GM13976 (cell line): ENCODE data around the gene RFX2.

Experiments
- DNase-seq: peaks from one replicate; pipeline ENCODE4 v3.0.0; 2012; ENCODE audit warnings: low spot score
- in situ Hi-C: fragments of 300-500 bp; cut with MboI; formaldehyde crosslinking; loops from one replicate; pipeline ENCODE4 v1.12.0; 2022; ENCODE audit warnings: low sequenced_read_pairs, mixed read lengths, inconsistent platforms; ENCODE audit not compliant: unreplicated experiment
- TF ChIP-seq, protein P1 (sequence below): IDR thresholded peaks from 2 replicates; pipeline ENCODE4 v1.5.1; 2012; ENCODE audit warnings: borderline replicate concordance, mild to moderate bottlenecking; ENCODE audit not compliant: insufficient read depth; ENCODE audit errors: extremely low read depth, missing control alignments, control extremely low read depth

RFX2 gene

DNA sequence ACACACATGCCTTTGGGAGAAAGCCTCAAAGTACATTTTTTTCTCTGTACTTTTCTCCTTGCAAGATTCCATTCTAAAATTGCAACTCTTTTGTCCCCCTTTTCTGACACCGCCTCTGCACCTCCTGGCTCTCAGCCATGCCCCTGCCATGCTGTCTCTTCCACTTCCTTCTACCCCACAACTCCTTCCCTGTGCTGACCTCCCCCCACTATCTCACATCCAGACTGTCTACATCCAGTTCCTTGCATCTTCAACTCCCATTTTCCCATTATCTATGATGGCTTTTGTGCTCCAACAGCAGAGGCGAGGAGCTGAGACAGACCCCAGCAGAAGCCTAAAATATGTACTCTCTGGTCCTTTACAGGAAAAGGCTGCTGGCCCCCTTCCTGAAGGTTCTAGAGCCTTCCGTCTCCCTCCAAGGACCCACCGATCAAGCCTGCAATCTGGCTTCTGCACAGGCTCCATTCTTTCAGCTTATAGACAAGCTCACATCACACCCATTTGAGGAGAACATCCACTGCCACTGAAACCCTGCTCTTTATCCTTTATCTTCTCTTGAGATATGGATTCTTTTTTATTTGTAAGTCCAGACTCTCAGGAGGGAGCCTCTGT, 50.2 kb downstream of the RFX2 start:
- in situ Hi-C loops, result no loop called here
- TF ChIP-seq, protein P1, sequence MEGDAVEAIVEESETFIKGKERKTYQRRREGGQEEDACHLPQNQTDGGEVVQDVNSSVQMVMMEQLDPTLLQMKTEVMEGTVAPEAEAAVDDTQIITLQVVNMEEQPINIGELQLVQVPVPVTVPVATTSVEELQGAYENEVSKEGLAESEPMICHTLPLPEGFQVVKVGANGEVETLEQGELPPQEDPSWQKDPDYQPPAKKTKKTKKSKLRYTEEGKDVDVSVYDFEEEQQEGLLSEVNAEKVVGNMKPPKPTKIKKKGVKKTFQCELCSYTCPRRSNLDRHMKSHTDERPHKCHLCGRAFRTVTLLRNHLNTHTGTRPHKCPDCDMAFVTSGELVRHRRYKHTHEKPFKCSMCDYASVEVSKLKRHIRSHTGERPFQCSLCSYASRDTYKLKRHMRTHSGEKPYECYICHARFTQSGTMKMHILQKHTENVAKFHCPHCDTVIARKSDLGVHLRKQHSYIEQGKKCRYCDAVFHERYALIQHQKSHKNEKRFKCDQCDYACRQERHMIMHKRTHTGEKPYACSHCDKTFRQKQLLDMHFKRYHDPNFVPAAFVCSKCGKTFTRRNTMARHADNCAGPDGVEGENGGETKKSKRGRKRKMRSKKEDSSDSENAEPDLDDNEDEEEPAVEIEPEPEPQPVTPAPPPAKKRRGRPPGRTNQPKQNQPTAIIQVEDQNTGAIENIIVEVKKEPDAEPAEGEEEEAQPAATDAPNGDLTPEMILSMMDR, result no peak
- no peak for DNase-seq

- in situ Hi-C loops, result no loop called here
- no peak for DNase-seq
- TF ChIP-seq, protein P1, result no peak
Measured at GRCh38 chr19:6059396-6059947, 50.8 kb downstream of the RFX2 start.

DNA sequence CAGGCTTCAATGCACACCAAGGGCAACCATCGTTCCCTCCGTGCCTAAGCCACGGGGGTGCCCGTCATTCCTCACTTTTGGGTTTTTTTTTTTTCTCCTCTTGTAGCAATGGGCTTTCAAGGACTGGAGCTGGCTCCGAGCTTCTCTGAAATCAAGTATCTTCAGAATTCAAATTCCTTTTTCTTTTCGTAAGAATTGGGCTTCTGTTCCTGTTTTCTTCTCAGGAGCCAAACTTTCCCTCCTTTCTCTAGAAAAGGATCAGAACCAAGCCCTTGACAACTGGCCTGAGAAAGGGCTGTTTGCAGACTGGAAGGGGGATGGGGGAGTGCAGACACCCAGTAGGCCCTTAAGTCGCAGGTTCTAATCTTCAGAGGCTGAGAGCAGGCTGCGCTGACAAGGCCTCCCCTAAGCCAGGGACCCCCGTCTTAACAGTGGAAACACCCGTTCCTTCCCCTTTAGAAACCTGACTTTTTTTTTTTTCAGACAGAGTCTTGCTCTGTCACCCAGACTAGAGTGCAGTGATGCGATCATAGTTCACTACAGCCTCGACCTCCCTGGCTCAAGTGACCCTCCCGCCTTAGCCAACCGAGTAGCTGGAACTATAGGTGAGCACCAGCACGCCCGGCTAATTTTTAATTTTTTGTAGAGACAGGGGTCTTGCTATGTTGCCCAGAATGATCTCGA, 51.6 kb downstream of the RFX2 start:
- DNase-seq, result no peak
- in situ Hi-C loops, result no loop called here
- TF ChIP-seq, protein P1, result no peak

- TF ChIP-seq, protein P1, result no peak
- no peak for DNase-seq
- in situ Hi-C loops, result no loop called here
Measured at GRCh38 chr19:6057651-6058517, 52.4 kb downstream of the RFX2 start.

GRCh38 chr19:6056801-6057650, 53.3 kb downstream of the RFX2 start:
- DNase-seq, result no peak
- in situ Hi-C loops, result no loop called here
- TF ChIP-seq, protein P1, result no peak

DNA sequence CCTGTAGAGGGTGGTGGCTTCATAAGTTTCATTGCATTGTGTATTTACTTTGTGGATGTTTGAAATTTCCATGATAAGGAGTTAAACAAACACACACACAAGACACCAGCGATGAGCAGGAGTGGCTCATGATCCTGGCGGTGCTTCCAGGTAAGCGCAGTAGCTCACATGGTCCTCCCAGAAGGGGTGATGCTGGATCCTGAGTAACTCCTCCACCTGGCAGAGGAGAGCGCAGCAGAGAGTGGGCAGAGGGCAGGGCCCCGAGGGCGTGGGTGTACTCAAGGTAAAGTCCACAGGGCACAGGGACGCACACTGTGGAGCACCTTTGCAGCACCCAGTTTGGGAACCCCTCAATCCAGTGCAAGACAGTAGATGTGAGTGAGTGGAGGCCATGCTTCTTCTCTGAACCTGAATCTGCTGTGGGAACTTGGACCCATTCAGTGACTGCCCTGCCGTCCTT, 54.0 kb downstream of the RFX2 start:
- DNase-seq, result no peak
- TF ChIP-seq, protein P1, result no peak
- in situ Hi-C loops, result no loop called here
